GM18505 (cell line): ENCODE measurements around the gene DST.

Experiments
- ATAC-seq: cut with Tn5 transposase; IDR thresholded peaks from one replicate; pipeline ENCODE4 v1.9.1; 2021; ENCODE audit not compliant: unreplicated experiment
- POLR2A ChIP-seq: IDR thresholded peaks from 4 replicates; pipeline ENCODE4 v1.6.1; 2011; ENCODE audit warnings: borderline replicate concordance; ENCODE audit not compliant: insufficient read depth, insufficient read length; ENCODE audit errors: extremely low read depth

Gene DST

GRCh38 chr6:56489559-56489958 lies 153.1 kb downstream of the DST start:
- no peak for ATAC-seq
- TF ChIP-seq POLR2A: no peak

- ATAC-seq: no peak
- TF ChIP-seq POLR2A: no peak
Measured at GRCh38 chr6:56488281-56488680, 154.4 kb downstream of the DST start.

- no peak for TF ChIP-seq POLR2A
- ATAC-seq: no peak
Measured at GRCh38 chr6:56486681-56487080, 156.0 kb downstream of the DST start.

- ATAC-seq: no peak
- TF ChIP-seq POLR2A: no peak
Measured at GRCh38 chr6:56484669-56485068, 158.0 kb downstream of the DST start.

GRCh38 chr6:56483929-56484328 lies 158.8 kb downstream of the DST start:
- TF ChIP-seq POLR2A: no peak
- no peak for ATAC-seq

GRCh38 chr6:56482525-56482924 lies 160.2 kb downstream of the DST start:
- no peak for TF ChIP-seq POLR2A
- no peak for ATAC-seq

- no peak for ATAC-seq
- TF ChIP-seq POLR2A: no peak
Measured at GRCh38 chr6:56481957-56482356, 160.7 kb downstream of the DST start.

- no peak for ATAC-seq
- no peak for TF ChIP-seq POLR2A
Measured at GRCh38 chr6:56480654-56481337, 161.9 kb downstream of the DST start.

GRCh38 chr6:56480246-56480645 lies 162.4 kb downstream of the DST start:
- ATAC-seq: no peak
- TF ChIP-seq POLR2A: no peak

GRCh38 chr6:56479381-56479780 lies 163.3 kb downstream of the DST start:
- ATAC-seq: no peak
- no peak for TF ChIP-seq POLR2A

GRCh38 chr6:56478202-56478601 lies 164.5 kb downstream of the DST start:
- no peak for ATAC-seq
- TF ChIP-seq POLR2A: no peak

- no peak for ATAC-seq
Measured at GRCh38 chr6:56477241-56477640, 165.4 kb downstream of the DST start.

GRCh38 chr6:56475736-56476457 lies 166.8 kb downstream of the DST start:
- no peak for TF ChIP-seq POLR2A
- ATAC-seq: no peak

More at GRCh38 chr6:56477241-56477640, 165.4 kb downstream of the DST start:
- TF ChIP-seq POLR2A: no peak

GRCh38 chr6:56474532-56474931 lies 168.2 kb downstream of the DST start:
- no peak for TF ChIP-seq POLR2A
- ATAC-seq: no peak
